ENCODE data around the gene SPATA2.
"Not testable (repeated sequence)": the region's sequence is repeated elsewhere in the genome, so short reads cannot be mapped to it uniquely, and the experiment has no call there.

The SPATA2 gene

DNA sequence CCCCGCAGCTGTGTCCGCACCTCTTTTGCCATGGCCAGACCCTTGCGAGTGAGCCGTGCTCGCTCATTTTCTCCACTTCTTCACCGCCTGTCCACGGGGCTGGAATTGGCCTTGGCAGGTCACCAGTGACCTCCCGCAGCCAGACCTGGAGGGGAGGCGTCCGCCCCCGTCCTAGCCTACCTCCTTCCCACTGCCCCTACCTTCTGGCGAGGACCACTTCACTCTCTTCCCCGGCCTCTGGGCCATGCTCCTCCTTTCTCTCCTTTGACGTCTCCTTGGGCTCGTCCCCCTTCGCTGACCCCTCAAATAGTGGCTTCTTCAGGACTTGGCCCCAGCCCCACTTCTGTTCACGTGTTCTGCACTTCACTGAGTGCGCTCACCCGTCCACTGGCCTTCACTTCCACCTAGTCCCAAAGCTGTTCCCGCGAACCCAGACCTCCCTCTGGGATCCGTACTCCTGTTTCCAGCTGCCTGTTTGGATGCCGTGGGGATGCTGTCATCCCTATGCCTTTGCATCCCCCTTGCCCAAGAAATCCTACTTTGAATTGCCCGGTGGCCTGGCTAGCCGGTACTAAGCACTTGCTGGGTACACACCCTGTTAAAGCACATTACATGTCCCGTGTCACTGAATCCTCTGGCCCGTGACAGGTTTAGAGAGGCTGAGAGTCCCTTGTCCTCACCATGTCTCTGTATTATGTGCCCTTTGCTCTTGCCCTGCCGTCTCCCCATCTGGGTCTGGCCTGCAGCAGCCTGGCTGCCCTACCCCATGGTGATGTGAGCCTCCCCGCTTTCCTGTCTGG is 33.0 kb downstream of the SPATA2 start:
- DNase-seq = no peak

DNA sequence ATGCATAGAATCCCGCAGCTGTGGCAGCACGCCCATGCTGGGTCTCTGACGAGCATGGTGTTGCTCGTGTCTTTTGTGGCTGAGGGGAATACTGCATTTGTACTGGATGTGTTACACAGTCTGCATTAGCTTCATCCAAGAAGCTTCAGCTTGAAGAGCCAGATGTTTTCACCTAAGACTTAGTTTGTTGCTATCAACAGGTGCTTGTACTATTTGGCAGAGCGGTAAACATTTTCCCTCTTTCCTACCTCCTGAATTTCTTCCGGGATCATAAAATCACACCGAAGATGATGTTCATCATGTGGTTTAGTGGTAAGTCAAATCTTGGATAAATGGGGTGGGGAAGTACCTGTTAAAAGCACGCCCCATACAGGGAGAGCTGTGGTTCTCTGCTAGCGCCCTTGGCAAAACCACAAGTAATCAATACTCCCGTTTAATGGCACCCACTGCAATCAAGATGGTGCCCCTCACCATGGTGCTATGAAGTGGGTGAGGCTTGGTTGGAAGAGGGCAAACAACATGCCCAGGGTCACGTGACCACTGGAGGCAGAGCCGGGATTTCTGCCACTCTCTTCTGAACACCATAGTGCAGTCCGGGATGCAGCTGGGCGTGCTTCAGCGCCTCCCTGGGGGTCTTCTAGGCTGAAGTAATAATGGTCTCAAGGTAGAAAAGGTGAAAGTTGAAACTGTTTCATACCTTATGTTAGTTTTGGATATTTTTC is 34.4 kb downstream of the SPATA2 start:
- DNase-seq = no peak

DNA sequence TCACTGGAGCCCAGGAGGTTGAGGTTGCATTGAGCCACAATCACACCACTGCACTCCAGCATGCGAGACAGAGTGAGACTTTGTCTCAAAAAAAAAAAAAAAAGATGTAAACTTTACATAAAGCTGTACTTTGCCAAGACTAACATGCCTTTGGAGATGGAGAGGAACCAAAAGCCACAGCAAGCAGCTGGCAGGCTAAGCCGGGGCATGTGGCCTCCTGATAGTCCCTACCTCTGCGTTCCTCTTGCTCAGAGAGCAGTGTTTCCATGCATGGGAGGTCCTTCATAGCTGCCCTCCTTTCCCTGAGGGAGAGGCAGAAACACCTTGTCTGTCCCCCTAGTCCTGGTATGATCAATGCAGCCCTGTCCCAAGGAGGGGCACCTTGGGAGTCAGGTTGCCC is 35.2 kb downstream of the SPATA2 start:
- DNase-seq = no peak

DNA sequence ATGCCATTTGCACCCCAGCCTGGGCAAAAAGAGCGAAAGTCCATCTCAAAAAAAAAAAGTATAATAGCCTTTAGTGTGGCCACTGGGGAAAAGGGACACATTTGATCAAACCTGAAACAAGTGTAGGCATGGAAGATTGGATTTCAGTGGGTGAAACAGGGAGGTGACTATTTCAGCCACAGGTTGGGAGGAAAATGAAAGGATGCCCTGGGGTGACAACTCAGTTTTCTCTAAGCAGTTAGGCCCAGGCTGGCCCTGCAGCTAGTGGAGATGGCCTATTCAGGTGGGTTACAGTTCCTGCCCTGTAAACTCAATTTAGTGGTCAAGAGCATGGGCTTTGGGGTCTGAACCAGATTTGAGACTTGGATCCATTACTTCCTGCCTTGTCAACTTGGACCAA is 36.4 kb downstream of the SPATA2 start:
- DNase-seq = no peak

DNA sequence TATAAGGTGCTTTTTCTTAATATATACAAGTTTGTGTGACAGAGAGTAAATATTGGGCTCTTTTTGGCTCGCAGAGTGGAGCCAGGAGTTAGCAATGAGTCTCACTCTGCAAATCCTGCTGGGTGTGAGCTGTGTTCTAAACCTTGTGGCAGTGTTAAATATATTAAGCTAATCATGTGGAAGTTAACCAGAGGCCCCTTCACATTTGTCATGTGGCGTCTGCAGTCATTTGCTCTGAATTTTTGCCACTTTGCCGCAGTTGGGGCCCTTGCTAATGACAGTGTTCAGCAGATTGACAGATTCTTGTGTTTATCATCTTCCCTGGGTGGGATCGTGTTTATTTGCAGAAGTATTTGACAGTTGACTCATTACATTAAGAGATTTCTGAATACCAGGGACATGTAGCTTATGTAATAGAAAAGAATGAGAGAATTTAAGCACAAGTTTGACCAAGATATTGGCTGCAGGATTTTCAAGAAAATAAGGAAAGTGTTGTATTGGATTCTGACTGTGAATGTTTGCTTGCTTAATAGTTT is 37.9 kb downstream of the SPATA2 start:
- DNase-seq = no peak

DNA sequence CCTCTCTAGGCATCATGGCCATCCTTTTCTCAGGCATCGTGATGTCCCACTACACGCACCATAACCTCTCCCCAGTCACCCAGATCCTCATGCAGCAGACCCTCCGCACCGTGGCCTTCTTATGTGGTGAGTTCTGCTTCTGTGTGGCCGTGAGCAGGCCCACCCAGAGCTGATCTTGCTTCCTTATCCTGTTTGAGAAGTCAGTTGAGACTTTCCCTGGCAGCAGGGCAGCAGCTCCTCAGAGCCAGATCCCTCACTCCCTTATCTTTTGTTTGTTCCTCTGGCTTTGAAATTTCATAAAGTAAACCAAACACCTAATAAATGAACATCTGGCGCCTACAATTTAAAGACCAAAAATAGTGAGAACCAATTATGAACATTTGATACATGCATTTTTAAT is 40.6 kb downstream of the SPATA2 start:
- DNase-seq = no peak

DNA sequence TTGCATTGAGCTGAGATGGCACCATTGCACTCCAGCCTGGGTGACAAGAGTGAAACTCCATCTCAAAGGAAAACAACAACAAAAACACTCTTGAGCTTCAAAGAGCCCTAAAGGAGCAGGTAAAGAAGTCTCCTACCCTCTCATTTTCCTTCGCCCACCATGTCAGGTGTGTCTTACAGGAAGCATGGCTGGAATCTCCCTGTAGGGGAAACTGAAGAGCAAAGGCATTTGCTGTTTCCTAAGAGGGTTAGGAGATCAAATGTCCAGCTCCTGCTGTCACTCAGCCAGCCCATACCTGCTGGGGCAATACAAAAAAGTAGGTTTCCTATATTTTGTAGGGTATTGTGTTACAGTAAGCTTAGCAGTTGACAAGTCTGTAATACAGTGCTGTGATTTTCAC is 43.3 kb downstream of the SPATA2 start:
- no peak for DNase-seq

DNA sequence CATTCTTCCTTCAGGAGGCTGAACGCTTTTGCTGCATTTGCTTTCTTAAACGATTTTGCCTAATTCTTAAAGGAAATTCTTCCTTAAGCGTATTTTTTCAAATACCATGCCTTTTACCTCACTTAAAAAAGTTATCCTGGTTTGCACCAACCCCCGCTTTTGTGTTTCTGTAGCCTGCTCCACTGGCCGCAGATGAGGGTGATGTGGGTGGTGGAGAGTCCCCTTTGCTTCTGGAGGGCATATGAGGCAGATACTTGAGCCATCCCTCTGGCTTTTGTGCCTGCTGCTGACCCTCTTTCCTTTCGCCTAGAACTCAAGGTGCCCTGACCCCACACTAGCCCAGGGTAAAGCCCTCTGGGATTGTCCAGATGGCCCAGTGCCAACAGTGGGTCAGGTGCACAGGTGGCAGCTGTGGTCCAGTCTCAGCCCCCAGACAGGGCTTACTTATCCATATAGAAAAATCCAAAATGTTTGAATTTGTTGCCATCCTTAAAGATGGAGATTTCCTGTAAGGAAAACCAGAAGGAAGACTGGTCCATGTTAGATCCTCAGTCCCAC is 43.9 kb downstream of the SPATA2 start:
- no peak for DNase-seq

DNA sequence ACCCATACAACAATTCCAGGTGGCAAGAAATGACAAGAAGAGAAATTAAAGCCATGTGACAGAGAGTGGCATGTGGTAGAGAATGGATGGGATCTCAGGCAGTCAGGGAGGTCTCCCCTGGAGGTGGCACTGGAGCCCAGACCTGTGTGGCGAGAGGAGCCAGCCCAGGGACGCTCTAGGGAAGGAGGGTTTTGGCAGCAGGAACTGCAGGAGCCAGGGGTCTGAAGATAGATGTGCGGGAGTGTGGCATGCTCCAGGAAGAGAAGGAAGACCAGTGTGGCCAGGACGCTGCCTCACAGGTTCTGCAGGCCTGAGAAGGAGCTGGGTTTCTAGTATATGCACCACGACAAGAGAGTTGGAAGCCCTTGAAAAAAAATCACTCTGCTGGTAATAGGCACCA is 45.1 kb downstream of the SPATA2 start:
- no peak for DNase-seq

DNA sequence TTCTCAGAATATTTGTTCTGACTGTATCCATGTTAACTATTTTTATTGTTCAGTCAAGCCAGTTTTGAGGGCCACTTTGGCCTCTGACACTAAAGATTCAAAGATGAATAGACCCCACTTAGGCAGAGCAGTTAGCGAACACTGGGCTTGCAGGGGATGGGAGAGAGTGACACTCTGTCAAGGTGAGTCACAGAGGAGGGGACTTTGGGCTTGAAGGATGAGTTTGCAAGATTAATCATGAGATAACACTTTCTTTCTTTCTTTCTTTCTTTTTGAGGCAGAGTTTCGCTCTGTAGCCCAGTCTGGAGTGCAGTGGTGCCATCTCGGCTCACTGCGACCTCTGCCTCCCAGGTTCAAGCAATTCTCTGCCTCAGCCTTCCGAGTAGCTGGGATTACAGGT is 46.4 kb downstream of the SPATA2 start:
- no peak for DNase-seq

DNA sequence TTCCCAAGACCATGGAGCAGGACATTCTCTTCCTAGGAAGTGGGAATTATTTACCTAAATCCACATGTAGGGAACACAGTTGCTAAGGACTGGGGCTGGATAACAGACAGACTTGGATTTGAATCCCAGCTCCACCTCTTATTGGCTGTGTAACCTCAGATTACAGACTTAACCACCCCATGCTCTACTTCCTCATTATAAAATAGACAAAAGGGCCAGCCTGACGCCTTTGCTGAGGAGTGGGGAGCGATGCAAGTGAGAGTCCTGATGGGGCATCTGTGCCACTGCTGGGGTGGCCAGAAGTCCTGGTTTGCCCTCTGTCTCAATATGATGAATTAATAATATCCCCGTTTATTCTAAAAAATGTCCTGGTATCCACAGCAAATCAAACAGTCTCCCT is 46.8 kb downstream of the SPATA2 start:
- DNase-seq = no peak

DNA sequence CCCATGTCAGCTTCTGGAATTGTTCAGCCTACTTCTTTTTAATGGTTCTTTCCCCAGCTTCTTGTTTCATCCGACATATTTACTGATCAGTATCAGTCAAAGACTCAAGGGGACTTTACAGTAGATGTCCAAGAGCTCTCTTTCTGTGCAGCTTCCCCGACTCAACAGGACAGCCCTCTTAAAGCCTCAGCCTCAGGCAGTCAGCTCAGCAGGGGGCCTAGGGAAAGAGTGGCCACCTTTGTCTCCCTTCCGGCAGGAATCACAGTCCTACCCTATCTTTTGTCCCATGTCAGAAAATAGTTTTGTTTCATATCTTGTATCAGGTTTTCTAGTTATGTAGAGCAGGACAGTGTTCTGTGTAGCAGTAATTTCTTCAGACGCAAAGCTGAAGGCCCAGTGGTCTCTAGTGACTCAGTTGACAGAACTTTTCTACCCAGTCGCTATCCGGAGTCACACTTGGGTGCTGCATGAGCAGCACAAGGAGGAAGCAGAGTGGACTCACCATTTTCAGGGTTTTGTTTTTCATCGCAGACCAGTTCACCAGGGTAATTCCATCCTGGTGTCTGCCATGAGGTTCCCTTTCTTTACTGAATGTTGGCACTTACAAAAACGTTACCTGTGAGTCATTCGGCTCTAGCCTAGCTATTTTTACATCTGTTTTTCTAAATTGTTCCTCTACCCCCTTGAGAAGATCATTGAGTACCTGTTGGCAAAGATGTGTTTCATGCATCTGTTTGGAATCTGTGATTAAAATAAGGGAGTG is 47.7 kb downstream of the SPATA2 start:
- peak; percentile 23 for DNase-seq

DNA sequence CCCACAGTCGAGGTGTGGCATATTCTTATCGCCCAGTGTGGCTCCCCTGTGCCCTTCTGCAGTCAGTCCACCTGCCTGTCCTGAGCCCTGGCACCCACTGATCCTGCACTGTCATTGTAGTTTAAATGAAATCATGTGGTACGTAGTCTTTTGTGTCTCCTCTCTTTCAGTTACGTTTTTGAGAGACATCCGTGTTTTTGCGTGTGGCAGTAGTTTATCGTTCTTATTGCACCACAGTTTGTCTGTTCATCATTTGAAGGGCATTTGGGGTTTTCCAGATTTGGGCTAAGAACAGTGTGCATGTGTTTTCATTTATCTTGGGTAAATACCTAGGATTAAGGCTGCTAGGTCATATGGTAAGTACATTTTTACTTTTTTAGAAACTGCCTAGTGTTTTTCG is 49.3 kb downstream of the SPATA2 start:
- no peak for DNase-seq

DNA sequence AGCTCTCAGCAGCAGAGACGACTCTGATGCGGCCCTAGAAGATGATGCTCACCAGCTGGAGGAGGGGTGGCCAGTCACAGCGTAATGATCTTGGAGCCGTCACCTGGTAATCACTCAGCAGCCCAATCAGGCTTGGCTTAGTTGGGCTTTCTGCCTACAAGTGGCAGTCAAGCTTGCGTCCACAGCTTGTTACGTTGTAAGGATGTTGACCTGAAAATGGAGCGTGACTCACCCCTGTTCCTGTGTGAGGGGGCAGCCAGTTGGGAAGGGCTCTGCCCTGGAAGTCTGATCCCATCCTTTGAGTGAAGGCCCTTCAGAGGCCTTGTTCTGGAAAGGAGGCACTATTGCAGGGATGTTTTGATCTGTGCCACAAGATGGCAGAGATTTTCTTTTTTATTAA is 49.8 kb downstream of the SPATA2 start:
- DNase-seq = no peak

DNA sequence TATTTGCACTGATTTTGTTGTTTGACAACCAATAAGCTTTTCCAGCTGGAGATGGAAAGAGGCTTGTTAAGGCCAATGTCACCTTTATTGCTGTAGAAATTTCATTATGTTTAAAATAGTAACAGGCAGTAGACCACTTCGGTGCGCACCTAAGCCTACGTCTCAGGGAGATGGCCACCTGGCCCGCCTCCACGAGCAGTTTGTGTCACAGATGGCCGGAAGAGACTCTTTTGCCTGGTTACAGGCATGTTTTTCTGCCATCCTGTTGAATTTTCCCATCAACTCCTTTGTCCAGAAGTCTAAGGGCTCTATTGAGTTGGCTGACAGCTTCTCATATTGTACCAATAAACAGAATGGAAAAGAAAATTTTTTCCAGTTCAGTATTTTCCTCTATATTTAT is 51.7 kb downstream of the SPATA2 start:
- DNase-seq = no peak

DNA sequence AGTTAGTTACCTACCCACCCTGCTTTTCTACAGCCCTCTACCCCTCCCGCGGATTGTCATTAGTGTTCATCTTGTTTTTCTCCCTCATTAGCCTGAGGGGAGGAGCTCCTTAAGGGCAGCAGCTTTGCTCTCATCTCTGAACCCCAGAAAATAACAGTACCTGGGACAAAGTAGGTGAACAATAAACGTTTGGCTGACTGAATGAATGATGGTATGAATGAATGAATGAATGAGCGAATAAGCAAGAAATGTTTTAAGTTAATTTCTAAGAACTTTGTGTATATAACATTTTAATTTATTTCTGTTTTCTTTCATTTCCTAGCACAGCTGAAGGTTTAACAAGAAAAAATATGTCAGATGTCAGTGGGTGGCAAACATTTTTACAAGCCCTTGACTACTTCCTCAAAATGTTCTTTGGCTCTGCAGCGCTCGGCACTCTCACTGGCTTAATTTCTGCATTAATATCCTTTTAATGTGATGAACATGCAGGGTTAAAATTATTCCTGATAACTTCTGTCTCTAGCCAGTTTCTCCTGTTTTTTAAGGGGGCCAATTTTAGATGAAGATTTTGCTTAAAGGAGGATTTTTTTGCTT is 52.6 kb downstream of the SPATA2 start:
- no peak for DNase-seq

DNA sequence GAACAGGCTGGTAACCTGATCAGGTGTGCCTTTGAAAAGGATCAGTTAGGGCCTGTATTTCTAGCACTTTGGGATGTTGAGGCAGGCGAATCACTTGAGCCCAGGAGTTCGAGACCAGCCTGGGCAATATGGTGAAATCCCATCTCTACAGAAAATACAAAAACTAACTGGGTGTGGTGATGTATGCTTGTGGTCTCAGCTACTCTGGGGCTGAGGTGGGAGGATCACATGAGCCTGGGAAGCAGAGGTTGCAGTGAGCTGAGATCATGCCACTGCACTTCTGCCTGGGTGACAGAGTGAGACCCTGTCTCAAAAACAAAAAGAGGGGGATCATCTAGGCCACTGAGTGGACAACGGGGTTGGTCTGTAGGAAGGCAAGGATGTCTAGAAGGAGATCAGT is 54.1 kb downstream of the SPATA2 start:
- not testable (repeated sequence) for DNase-seq

DNA sequence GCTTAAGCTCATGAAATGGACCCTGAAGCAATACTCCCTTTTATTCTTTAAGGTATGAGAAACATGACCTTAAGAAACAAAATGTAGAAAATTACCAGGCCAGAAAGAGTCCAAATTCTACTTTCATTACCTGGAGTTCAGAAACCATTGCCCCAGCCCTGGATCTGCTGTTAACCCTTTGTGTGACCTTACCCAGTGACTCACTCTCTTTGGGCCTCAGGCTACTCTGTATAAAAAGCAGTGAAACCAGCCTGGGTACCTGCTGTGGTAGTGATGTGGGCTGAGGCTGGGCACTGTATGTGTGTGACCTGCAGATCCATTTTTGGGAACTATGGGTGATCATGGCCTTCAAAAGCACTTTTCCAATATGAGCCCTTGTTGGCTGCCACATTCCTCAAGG is 55.5 kb downstream of the SPATA2 start:
- DNase-seq = no peak

DNA sequence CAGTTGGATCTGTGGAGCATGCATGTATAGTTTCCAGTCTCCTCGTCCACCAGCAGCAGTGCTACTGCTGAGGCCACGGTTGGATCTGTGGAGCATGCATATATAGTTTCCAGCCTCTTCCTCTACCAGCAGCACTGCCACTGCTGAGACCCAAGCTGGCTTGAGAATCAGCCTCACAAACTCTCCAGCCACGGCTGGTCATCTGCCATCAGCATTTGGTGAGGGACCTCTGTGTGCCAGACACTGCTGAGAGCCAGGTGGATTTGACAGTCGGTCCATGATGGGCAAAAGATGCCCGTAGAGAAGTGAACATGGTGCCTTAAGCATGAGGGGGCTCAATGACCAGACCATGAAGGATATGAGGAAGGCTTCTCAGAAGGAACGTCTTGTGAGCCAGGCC is 56.3 kb downstream of the SPATA2 start:
- DNase-seq = no peak

DNA sequence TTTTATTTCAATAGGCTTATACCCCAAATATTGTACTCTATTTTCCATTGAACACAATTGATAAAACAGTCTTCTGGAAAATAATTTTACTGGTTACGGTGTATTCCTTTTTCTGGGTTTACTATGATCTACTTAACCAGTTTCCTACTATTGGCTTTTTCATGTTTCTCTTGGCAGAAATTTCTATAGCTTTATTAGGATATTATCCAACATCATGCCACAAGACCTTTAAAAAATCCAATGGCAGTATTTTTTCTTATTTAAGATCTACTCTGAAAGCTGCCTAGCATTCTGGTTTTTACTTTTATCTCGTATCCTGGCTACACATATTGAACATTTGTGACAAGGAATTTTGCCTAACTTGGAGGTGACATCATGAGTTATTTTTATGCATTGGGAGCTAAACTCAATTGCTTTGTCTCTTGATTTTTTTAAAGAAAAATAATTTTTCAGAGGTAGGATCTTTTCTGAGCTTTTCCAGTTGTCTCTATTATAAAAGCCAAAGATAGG is 57.2 kb downstream of the SPATA2 start:
- DNase-seq = no peak

DNA sequence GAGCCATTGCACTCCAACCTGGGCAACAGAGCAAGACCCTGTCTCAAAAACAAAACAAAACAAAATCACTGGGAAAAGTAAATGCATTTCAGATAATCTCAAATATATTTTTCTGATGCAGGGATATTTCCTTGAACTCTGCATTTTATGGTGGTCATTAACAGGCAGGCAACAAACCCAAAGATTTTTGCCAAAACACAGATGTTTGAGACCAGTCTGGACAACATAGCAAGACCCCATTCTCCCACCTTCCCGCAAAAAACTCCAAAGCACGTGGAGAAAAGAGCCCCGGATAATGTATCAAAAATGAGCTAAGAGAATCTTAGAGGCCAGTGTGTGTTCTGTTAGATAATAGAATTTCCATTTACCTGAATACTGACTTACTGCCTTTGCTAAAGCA is 58.4 kb downstream of the SPATA2 start:
- no peak for DNase-seq

DNA sequence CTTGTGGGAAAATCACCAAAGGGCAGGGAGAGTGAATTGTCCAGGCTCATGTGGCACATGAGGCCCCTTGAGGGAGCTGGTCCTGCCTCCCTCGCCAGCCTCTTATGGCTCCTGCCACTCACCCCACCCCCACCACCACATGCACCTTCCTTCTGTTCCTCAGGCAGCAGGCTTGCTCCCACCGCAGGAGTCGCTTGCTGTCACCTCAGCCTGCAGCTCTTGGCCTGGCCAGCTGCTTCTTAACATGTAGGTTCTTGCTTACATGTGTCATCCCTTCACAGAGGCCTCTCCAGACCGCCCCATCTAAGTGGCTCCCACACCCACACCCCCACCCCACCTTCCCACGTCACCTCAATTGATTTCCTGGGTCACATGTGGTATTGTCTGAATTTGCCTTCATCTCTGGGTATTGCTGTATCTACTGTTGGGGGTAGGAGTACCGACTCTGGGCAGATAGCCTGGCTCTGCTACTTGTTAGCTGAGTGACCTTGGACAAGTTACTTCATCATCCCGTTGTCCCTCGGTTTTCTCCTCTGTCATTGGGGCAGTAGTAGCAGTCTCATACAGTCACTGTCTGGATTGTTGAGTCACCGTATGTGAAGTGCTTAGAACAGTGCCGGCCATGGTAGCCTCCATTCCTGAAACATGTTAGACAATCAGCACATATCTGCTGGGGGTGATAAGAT is 61.0 kb downstream of the SPATA2 start:
- DNase-seq = no peak
